ENCODE results near the gene DTWD2.

The DTWD2 gene

DNA sequence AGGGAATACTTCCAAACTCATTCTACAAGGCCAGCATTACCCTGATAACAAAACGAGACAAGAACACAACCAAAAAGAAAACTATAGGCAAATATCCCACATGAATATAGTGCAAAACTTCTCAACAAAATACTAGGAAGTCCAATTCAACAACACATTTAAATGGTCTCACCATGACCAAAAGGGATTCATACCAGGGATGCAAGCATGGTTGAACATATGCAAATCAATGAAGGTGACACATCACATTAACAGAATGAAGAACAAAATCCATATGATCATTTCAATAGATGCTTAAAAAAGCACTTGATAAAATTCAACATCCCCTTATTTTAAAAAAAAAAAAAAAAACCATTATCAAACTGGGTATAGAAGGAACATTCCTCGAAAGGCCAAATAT is 186.0 kb downstream of the DTWD2 start:
- H3K27me3 Mint-ChIP-seq, result no peaks in the 10 kb centered on the region
- H3K9me3 Mint-ChIP-seq, result peaks cover 0 to 6% of the 10 kb centered on the region in 2 donors
- H3K4me1 Mint-ChIP-seq, result no peaks in the 10 kb centered on the region
- no peak for DNase-seq
- ATAC-seq, result no peak
- no peak overlapping the region for H3K27ac Mint-ChIP-seq
- no peak overlapping the region for H3K4me3 Mint-ChIP-seq

DNA sequence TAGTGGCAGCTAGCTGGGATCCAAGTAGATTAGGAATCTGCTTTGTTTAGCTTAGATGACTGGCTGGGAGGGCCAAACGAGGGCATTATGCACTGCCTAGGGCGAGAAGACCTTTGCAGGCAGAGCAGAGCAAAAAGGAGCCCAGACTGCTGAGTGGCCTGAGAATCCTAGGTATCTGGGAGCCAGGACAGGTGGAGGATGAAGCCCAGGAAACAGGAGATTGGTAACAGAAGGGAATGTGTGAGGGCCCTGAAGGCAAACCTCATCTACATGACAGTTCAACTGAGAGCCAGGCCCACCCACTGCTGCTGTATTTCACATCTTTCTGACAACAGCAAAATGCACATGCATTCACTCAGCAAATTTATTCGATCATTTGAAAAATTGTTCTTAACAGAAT is 192.3 kb downstream of the DTWD2 start:
- DNase-seq (no peak), ATAC-seq (no peak)
- H3K4me3 Mint-ChIP-seq, result no peak overlapping the region
- H3K4me1 Mint-ChIP-seq, result no peaks in the 10 kb centered on the region
- no peak overlapping the region for H3K27ac Mint-ChIP-seq
- no peaks in the 10 kb centered on the region for H3K27me3 Mint-ChIP-seq
- no peaks in the 10 kb centered on the region for H3K9me3 Mint-ChIP-seq

DNA sequence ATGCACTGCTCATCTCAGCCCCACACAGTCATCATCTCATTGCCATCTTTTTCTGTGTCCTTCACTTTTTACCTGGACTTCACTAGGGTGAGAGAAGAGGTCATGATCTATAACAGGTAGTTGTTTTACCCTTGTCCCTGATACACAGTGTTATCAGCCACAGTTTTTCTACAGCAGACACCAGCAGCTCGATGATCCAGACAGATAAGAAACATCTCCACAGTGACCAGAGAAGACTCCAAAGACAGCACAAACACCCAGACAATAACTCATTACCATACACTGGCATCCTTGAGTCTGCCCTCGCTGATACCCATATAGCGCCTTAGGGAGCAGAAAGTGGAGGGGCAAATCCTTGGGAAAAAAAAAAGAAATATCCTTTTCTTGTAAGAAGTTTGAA is 194.1 kb downstream of the DTWD2 start:
- Mint-ChIP-seq H3K9me3 (no peaks in the 10 kb centered on the region), H3K27me3 (no peaks in the 10 kb centered on the region), H3K27ac (no peak overlapping the region), H3K4me3 (no peak overlapping the region), H3K4me1 (no peaks in the 10 kb centered on the region)
- ATAC-seq (no peak), DNase-seq (no peak)

DNA sequence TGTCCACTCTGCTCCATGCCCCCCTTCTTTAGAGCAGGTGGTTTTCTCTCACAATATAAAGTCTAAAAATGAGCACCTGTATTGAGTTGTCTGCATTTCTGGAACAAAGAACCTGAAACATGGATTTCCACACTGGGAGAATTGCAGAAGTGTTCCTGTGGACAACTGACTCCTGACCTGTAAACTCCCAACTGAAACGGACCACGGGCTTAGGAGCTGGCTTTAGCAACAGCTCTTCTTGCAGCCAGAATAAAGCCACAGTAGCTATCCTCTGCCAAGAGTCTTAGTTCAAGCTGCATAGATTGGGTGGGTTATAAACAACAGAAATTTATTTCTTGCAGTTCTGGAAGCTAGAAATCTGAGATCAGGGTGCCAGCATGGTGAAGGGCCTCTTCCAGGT is 194.7 kb downstream of the DTWD2 start:
- ATAC-seq, result peak; percentile 14
- H3K9me3 Mint-ChIP-seq, result no peaks in the 10 kb centered on the region
- H3K27ac Mint-ChIP-seq, result no peak overlapping the region
- no peaks in the 10 kb centered on the region for H3K27me3 Mint-ChIP-seq
- no peak overlapping the region for H3K4me3 Mint-ChIP-seq
- no peak for DNase-seq
- H3K4me1 Mint-ChIP-seq, result no peaks in the 10 kb centered on the region

DNA sequence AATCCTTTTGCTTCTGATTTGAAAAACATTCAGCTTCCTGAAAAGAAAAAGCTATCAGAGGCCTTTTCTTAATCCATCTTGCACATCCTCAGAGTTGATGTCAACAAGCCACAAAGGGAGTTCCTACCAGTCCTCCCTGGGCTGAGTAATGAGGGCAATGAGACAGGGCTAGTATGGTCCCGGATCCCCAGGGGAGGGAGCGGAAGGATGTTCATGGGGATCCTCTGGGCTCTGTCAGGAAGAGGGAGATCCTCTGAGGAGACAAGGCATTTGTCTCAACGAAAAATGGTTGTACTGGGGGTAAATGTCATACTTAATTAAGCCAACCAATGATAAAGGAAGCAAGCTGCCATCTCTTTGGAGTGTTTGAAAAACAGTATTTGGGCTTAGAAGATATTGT is 195.3 kb downstream of the DTWD2 start:
- Mint-ChIP-seq H3K4me3 (no peak overlapping the region), H3K27me3 (no peaks in the 10 kb centered on the region), H3K4me1 (no peaks in the 10 kb centered on the region), H3K27ac (no peak overlapping the region), H3K9me3 (peaks cover 0 to 4% of the 10 kb centered on the region in 2 donors)
- no peak for ATAC-seq
- no peak for DNase-seq

DNA sequence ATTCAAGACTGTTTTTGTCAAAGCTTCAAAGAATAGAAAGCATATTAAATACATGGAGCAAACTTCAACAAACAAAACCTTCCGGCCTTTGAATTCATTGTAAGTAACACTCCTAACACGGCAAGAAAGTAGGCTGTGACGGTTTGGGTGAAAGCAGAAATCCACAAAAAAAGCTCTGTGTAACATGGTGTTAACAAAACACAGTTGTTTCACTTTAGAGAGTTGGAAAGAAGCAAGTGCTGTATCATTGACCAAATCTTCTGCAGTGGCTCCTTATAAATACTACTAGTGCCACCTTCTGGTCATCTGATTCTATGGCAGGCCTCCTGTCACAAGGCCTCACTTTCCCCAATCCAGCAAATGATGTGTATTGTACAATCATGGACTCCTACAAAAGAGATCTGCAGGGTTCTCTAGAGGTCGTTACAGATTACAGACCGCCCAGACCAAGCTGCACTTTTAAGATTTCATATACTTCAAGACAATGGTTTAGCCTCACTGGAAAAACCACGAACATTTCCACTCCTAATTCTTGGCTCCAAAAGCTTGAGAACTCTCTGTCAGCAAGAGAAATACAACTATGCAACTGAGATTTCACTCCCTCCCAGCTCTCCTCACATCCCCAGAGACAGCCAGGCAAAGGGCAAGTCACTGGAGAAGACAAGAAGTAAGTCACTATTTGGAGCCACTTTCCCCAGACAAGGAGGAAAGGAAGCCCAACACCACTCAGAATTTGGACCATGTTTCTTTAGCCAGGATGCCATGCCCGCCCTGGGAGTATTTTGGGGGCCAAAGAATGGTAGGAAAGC is 196.2 kb downstream of the DTWD2 start:
- Mint-ChIP-seq H3K27me3 (no peaks in the 10 kb centered on the region), H3K9me3 (peaks cover 0 to 4% of the 10 kb centered on the region in 2 donors), H3K27ac (no peak overlapping the region), H3K4me1 (no peaks in the 10 kb centered on the region), H3K4me3 (no peak overlapping the region)
- DNase-seq (peak; percentile 9 to 24), ATAC-seq (peak; percentile 67)

DNA sequence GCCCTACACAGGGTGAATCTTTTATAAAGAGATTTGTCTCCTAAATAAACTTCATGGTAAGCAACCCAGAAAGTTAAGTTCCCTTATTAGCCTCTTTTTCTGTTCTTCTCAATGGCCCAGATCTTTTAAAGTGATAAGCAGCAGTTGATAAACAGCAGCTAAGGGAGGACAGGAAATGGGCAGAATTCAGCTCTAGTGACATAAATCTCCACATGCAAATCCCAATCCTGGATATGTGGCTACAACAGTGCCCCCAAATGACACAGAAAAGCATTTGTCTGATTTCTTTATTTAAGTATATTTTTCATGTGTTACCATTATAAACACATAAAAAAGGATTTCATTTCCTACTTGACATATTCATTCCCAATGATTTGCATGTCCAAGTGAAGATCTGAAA is 199.0 kb downstream of the DTWD2 start:
- no peaks in the 10 kb centered on the region for H3K27me3 Mint-ChIP-seq
- no peak overlapping the region for H3K27ac Mint-ChIP-seq
- peaks cover 0 to 4% of the 10 kb centered on the region in 2 donors for H3K9me3 Mint-ChIP-seq
- DNase-seq (no peak), ATAC-seq (no peak)
- no peak overlapping the region for H3K4me3 Mint-ChIP-seq
- no peaks in the 10 kb centered on the region for H3K4me1 Mint-ChIP-seq

DNA sequence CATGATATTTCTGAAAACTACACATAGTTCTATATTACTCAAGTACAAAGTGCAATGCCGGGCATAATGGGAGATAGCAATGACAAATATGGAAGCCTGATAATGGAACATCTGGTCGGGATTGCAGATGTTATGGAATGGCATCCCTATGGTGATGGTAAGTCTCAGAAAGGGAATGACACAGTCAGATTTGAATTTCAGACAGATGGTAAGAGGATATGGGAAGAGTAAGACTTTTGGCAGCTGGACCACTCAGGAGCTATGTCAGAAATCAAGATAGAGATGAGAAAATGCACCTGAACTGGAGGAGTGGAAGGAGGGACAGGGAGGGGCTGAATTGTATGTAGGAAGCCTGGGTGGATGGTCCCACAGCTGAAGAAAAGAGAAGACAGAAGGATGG is 200.0 kb downstream of the DTWD2 start:
- Mint-ChIP-seq H3K4me1 (no peaks in the 10 kb centered on the region), H3K27me3 (no peaks in the 10 kb centered on the region), H3K4me3 (no peak overlapping the region), H3K27ac (no peak overlapping the region), H3K9me3 (peaks cover 0 to 4% of the 10 kb centered on the region in 2 donors)
- ATAC-seq (no peak), DNase-seq (no peak)
